ENCODE data around the gene GOLGB1.

Gene GOLGB1

GRCh38 chr3:121740896-121741295, 8.6 kb downstream of the GOLGB1 start:
- no peak overlapping the region for H3K4me3 ChIP-seq (ENCODE audit: low read depth, low read length)
- no peak for TF ChIP-seq CTCF (IDR thresholded peaks at IDR 0.05; ENCODE audit: borderline replicate concordance, insufficient read depth, low read depth, low read length)

DNA sequence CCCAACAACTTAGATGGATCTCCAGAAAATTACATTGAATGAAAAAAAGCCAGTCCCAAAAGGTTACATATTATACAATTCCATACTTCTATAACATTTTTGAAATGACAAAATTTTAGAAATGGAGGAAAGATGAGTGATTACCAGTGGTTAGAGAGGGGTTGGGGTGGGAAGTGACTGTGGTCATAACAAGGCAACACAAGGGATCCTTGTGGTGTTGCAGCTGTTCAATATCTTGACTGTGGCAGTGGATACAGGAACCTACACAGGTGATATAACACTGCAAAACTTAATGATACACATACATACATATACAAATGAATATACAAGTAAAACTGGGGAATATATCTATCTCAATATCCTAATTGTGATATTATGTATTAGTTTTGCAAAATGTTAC, 9.6 kb downstream of the GOLGB1 start:
- no peak overlapping the region for H3K4me3 ChIP-seq (ENCODE audit: low read depth, low read length)
- TF ChIP-seq CTCF (IDR thresholded peaks at IDR 0.05; ENCODE audit: borderline replicate concordance, insufficient read depth, low read depth, low read length) = no peak

- H3K4me3 ChIP-seq (ENCODE audit: low read depth, low read length) = no peak overlapping the region
- TF ChIP-seq CTCF (IDR thresholded peaks at IDR 0.05; ENCODE audit: borderline replicate concordance, insufficient read depth, low read depth, low read length) = no peak
Observed at GRCh38 chr3:121737644-121738043, 11.9 kb downstream of the GOLGB1 start.

DNA sequence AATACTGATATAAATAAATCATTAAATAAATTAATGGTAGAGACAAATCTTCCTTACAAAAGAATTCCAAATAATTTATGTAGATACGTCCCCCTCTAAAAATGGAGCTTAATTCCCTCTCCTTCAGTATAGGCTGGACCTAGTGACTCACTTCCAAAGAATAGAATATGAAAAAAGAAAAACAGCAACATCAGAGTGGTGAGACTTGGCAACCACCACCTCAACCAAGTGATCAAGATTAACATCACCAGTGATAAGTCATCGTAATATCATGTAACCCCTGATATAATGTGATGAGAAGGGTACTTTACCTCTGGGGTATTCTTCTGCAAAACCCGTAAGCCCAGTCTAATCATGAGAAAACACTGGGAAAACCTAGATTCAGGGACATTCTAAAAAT, 13.4 kb downstream of the GOLGB1 start:
- no peak overlapping the region for H3K4me3 ChIP-seq (ENCODE audit: low read depth, low read length)
- no peak for TF ChIP-seq CTCF (IDR thresholded peaks at IDR 0.05; ENCODE audit: borderline replicate concordance, insufficient read depth, low read depth, low read length)

DNA sequence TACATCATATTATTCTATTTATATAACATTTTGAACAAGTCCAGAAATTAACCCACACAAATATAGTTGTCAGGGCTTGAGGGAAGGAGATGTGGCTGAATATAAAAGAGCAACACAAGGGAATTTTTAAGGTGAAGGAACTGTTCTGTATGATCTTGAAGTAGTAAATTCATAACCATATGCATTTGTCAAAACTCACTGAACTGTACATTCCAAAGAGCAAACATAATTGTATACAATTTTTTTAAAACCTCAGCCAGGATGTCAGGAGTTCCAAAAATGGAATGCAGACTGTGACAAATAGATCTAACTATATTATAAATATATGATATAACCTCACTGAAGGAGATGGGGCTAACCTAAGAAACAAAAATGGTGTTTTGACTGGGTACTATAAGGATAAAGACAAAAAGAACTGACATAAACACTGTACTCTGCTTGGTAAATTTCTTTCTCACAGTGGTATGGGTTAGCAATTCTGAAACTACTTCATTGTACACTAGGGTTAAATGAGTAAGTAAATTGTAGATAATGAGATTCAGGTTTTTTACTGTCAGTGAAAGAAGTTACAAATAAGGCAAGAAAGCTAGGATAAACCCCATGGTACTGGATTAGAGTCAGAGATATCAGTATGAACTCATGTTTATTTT, 14.4 kb downstream of the GOLGB1 start:
- no peak overlapping the region for H3K4me3 ChIP-seq (ENCODE audit: low read depth, low read length)
- no peak for TF ChIP-seq CTCF (IDR thresholded peaks at IDR 0.05; ENCODE audit: borderline replicate concordance, insufficient read depth, low read depth, low read length)

- TF ChIP-seq CTCF (IDR thresholded peaks at IDR 0.05; ENCODE audit: borderline replicate concordance, insufficient read depth, low read depth, low read length) = no peak
- no peak overlapping the region for H3K4me3 ChIP-seq (ENCODE audit: low read depth, low read length)
Observed at GRCh38 chr3:121730940-121731687, 18.4 kb downstream of the GOLGB1 start.

GRCh38 chr3:121724130-121724529, 25.4 kb downstream of the GOLGB1 start:
- TF ChIP-seq CTCF (IDR thresholded peaks at IDR 0.05; ENCODE audit: borderline replicate concordance, insufficient read depth, low read depth, low read length) = no peak
- H3K4me3 ChIP-seq (ENCODE audit: low read depth, low read length) = no peak overlapping the region

Data from GM12875 (cell line).